ENCODE measurements around the gene DTHD1.

Gene DTHD1

DNA sequence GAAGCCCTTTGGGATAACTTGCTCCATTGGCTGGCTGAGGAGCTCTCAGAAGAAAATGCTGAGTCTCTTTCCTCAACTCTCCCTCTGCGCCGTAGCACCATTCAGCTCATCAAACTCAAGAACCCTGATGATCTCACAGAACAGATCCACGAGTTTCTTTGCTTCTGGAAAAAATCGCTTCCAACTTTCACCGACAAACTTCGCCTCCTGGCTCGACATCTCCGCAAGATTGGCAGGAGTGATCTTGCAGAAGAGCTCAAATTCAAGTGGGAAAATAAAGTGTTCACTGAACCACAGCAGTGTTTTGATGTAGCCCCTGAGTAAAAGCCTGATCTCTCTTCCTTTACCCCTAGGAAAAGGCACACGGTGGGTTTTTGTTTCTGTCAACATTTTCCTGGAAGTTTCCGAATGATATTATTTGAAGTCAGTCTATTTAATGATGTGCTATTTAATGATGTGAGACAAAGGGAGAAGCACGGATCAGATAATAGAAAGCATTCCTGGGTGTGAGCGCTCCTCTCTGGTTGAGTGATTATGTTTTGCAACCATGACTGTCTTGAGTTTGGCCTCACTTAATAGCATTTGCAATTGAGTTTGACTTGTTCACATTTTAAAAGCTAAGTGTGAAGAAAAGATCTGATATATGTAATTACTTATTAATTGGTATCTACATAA lies 62.2 kb downstream of the DTHD1 start:
- no peak for DNase-seq (ENCODE audit: low read depth in 2 of 2)

DNA sequence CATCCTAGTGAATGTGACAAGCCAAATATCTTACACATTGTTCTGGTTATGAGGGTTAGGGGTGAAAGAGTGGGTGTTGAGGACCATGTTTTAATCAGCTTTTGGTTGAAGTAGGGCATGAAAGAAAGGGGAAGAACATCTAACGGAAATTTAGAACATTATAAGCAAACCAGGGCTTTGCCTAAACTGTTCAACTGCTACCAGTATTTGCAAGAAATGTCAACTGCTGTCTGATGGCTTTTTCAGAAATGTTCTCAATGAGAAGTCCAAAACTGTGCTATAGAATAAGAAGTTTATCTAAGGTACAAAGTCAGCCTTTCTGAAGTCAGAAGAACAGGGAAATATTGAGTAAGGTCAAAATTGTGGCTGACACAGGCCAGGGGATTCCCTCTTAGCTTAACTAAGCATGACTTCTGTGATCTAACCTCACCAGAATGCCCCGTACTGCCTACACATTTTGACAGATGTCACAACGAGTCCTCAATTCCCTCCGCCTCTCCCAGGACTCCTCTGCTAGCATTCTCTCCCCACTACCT lies 67.1 kb downstream of the DTHD1 start:
- no peak for DNase-seq (ENCODE audit: low read depth in 2 of 2)

DNA sequence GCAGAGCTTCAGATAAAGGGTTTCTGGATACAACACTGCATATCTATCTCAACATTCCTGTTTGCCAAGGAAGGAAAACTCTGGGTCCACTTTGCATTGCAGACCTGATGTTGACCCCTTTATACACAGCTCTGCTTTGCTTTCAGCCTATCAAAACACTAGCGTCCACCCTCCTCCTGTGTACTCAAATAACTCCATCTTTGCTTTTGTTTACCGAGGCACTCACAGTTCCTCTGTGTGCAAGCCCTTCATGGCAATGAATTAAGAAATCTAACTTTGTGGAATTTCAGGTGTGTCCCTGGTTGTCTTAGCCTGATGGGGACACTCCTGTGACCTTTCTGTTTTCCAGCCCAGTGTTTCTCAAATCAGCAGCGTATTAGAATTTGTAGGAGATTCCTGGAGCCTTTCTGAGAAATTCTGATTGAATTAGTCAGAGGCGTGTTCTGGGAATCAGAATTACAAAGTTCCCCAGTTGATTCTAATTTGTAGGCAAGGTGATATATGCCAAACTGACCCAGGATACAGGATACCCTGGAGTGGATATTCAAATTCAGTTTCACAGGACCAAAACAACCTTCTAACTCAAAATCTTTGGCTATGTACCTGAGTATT lies 68.6 kb downstream of the DTHD1 start:
- DNase-seq (ENCODE audit: low read depth in 2 of 2), result no peak

DNA sequence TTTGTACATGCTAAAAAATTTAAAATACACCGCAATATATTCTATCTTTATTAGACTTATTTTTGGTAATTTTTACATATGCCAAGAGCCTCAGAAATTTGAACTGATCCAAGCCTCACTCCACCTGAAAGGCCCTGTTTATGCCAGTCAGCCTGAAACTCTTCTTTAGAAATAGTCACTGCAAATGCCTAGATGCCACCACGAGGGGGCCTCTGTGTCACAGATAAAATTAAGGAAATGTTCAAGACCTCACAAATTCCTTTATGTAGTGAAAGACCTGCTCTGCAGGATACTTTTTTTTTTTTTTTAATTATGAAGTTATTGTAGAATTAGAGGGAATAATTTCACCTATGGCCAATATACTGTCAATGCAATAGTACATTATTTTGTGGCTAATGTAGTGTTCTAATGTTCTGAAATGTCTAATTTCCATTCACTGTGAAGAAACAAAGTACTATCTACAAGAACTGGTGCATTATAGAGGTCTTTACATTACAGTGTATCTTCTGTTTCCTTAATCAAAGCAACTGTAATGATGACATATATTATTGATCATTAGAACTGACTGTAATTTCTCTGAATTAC lies 69.8 kb downstream of the DTHD1 start:
- DNase-seq (ENCODE audit: low read depth in 2 of 2), result no peak

DNA sequence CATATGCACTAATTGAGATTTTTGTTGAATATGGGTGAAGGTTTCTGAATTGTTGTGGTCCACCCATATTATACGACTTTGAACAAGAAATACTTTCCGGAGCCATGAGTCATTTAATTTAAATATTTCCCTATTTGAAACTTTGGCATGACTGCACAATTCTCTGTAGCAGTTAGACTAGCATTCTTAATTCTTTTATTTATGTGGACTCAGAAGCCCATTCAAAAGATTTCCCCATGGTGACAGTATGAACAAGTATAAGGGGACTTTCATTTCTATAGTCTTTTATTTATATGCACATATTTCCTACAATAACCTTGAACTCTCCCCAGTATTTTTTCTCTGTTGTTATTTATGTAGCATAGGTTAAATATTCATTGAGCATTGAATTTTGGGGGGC lies 72.6 kb downstream of the DTHD1 start:
- DNase-seq (ENCODE audit: low read depth in 2 of 2), result no peak

DNA sequence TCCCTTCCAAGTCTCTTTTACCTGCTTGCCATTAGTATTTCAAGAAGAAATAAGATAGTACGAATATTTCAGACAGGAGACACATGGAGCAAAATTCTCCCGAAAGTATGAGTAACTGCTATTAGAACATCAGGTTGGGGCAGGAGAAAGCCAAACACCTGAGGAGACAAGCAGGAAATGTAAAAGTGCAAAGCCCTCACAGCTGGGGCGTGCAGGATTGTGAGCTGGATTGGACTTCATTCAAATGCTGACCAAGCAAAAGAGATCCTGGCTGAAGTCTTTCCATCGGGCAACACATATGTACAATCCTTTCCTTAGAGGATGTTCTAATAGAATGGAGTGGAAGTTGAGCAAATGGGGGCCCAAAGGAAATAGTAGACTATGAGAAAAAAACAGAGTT lies 76.8 kb downstream of the DTHD1 start:
- no peak for DNase-seq (ENCODE audit: low read depth in 2 of 2)

DNA sequence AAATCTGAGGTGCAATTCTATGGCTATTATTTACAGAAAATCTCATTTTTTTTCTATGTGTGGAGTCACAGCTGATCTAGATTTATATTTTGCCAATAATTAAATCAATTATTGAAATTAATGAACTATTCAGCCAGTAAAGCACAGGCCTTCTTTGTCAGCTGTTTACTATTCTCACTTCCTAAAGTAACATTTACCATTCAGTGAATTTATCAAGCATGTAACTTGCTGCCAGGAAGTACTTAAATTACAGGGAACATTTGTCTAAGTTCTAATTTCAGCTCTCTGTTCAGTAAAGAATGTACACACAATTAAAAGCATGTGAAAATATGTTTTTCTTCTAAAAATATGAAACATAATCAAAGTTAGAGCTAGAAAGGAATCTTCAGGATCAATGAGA lies 79.3 kb downstream of the DTHD1 start:
- no peak for DNase-seq (ENCODE audit: low read depth in 2 of 2)

DNA sequence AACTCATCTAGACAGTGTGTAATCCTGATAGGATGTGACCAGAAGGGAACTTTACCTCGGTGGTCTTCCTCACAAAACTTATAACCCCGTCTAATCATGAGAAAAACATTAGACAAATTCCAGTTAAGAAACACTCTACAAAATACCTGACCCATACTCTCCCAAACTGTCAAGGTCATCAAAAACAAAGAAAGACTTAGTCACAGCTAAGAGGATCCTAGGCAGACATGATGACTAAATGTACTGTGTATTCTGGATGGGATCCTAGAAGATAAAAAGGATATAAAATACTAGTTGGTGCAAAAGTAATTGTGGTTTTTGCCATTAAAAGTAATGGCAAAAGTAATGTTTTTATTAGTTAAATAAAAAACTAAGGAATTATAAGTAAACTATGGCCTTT lies 81.6 kb downstream of the DTHD1 start:
- DNase-seq (ENCODE audit: low read depth in 2 of 2), result no peak

DNA sequence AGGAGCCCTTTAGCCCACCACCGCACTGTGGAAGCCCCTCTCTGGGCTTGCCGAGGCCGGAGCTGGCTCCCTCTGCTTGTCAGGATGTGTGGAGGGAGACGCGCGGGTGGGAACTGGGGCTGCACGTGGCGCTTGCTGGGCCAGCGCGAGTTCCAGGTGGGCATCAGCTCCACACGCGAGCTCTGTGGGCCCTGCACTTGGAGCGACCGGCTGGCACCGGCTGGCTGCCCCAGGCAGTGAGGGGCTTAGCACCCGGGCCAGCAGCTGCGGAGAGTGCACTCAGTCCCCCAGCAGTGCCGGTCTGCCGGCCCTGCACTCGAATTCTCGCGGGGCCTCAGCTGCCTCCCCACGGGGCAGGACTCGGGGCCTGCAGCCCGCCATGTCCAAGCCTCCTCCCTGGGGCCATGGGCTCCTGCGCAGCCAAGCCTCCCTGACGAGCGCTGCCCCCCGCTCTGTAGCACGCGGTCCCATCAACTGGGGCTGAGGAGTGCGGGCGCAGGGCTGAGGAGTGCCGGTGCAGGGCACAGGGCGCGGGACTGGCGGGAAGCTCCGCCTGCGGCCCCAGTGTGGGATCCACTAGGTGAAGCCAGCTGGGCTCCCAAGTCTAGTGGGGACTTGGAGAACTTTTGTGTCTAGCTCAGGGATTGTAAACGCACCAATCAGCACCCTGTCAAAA lies 93.6 kb downstream of the DTHD1 start:
- DNase-seq (ENCODE audit: low read depth in 2 of 2), result no peak

DNA sequence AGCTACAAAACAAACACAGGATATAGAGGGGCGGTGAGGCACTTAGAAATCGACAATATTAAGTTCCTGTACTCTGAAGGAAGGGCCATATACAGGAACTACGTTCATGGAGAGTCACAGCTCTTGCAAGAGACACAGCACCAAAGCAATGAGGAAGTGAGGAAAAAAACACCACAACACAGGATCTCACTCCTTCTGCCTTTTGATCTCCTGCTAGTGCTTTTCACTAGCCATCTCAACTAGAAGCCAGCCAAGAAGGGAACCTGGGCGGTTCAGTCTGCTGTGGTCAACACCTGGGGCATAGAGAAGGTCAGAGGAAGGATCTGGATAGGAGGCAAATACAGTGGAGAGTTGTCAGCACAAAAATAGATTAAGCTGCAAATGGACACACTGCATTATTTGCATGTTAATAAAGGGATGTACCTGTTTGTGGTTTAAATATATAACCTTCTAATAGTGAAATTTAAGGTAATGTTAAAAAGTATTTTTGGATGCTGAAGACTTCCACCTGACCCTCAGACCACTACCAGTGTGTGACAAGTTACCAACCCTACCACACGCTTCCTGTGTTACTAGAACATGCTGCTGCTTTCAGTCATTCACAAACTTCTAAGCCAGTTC lies 104.6 kb downstream of the DTHD1 start:
- no peak for DNase-seq (ENCODE audit: low read depth in 2 of 2)

DNA sequence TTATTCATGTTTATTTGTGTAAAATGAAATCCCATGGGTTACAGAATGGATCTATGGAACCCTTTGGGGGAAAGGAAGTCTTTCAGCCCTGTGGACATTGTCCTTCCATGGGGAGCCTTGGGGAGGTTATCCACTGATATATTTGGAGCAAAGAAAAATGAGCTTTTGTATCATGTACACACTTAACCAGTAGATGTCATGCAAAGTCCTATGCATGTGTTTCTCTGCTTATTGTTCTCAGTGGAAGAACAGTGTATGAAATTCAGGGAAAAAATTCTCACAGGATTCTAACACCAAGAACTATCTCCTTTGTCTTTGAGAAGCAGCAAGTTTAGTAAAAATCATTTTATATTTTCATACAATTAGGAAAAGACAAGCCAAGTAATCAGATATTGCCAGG lies 105.3 kb downstream of the DTHD1 start:
- no peak for DNase-seq (ENCODE audit: low read depth in 2 of 2)

DNA sequence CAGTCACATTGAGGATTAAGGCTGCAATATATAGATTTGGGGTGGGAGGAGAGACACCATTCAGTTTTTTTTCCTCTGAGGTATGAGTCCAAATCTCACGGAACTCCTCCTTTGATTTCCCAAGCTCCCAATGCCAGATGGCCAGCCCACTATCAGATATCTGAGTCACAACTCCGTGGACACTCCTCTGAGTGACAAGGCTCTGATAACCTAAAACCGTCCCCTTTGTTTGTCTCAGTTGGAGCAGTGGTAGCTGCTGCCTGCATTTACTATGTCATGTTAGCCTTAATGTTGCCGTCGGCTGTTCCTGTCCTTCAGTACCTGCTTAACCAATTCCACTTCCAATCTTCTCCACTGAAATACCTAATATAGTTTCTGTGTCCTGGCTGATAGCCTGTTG lies 107.3 kb downstream of the DTHD1 start:
- no peak for DNase-seq (ENCODE audit: low read depth in 2 of 2)

DNA sequence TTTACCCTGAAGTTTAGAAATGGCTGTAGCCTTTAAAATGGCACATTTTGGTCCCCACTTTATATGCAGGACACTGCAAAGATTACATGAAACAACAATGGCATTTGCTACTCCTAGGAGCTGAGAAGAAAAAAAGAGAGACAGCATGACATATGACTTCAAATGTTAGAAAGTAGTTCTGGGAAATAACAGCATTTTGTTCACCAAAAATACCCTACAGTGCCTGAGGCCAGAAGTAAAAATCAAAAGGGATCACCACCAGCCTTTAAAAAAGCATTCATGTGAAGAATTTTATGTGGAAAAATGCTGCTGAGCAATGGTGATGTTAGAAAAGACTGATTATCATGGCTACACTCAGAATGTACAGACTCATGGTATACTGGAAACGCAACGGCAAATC lies 110.0 kb downstream of the DTHD1 start:
- DNase-seq (ENCODE audit: low read depth in 2 of 2), result no peak

DNA sequence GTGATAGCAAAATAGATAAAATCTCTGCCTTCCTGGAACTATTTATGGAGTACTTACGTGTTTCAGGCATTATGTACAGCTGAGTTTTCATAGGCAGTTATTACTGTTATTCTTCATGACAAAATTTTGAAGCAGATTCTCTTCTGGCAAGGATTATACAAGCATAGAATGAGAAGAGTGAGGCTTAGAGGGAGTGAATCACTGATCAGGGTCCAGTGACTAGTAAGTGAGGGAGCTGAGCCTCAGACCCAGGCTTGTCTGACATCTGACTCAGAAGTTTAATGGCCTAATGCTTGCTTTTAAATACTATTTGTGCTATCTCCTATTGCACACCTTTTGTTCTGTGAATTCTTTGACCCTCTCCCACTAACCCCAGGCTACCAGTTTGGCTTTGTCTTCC lies 110.6 kb downstream of the DTHD1 start:
- no peak for DNase-seq (ENCODE audit: low read depth in 2 of 2)

DNA sequence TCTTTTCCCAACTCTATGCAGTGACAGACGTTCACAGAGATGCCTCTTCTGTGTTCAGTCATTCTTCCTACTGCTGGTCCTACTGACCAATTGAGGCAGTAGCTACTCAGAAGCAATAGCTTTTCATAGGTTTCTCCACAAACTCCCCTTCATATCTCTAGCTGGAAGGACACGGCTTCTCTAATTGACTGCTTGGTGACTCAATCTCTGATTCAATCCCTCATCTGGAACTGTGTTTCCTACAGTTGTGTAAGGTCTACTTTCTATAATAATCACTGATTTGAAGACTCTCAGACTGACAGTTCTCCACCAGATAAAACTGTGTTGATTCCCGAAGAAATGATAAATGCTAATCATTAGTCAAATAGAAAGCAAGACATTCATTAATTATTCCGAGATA lies 111.5 kb downstream of the DTHD1 start:
- DNase-seq (ENCODE audit: low read depth in 2 of 2), result no peak
